Neutrophil (primary cell): ENCODE data around the gene CAND1.

ENCODE experiments used
- H3K27ac ChIP-seq: fragments of 200-600 bp; sonication (generic); 2 replicates; pipeline ENCODE4 v1.5.1; 2016; ENCODE audit warnings: mild to moderate bottlenecking, moderate library complexity
- H3K27me3 ChIP-seq: fragments of 200-600 bp; sonication (generic); 2 replicates; pipeline ENCODE4 v1.6.0; 2016; ENCODE audit warnings: mild to moderate bottlenecking
- H3K36me3 ChIP-seq: fragments of 200-600 bp; sonication (generic); 2 replicates; pipeline ENCODE4 v1.5.1; 2017
- H3K4me1 ChIP-seq, 2 experiments: fragments of 200-600 bp in 1 of 2; sonication (generic) in 1 of 2; 1 replicate in 1 of 2; 2 replicates in 1 of 2; pipeline versions ENCODE4 v1.5.1 to v1.6.1; 2013 to 2016; ENCODE audit warnings: low read depth in 1 of 2, low read length in 1 of 2, mild to moderate bottlenecking in 1 of 2, moderate library complexity in 1 of 2; ENCODE audit not compliant: control insufficient read depth in 1 of 2, insufficient read depth in 1 of 2
- H3K4me3 ChIP-seq, 2 experiments: fragments of 200-600 bp in 1 of 2; sonication (generic) in 1 of 2; 1 replicate in 1 of 2; 2 replicates in 1 of 2; pipeline ENCODE4 v1.5.1; 2013 to 2016; ENCODE audit warnings: low read depth in 1 of 2, low read length in 1 of 2, mild to moderate bottlenecking in 1 of 2, moderate library complexity in 1 of 2
- H3K9me3 ChIP-seq: fragments of 200-600 bp; sonication (generic); 2 replicates; pipeline ENCODE4 v1.5.1; 2016
- CTCF ChIP-seq: fragments of 200-600 bp; sonication (generic); IDR thresholded peaks from 2 replicates; pipeline ENCODE4 v1.5.1; 2016; ENCODE audit warnings: antibody characterized with exemption

The CAND1 gene

GRCh38 chr12:67367843-67368242 lies 98.7 kb downstream of the CAND1 start:
- no peaks in the 10 kb centered on the region for H3K9me3 ChIP-seq
- H3K36me3 ChIP-seq, result no peaks in the 10 kb centered on the region
- no peak overlapping the region for H3K4me3 ChIP-seq
- no peak overlapping the region for H3K27ac ChIP-seq
- no peak for TF ChIP-seq CTCF
- no peaks in the 10 kb centered on the region for H3K27me3 ChIP-seq
- H3K4me1 ChIP-seq, result no peaks in the 10 kb centered on the region
